HEK293 (cell line): Measurements from ENCODE around the gene HSP90AA1.
"Not testable (repeated sequence)": the region's sequence is repeated elsewhere in the genome, so short reads cannot be mapped to it uniquely, and the experiment has no call there.

ENCODE experiments used
- CTCF ChIA-PET: fragments of 350-600 bp; formaldehyde crosslinking; extraction: SDS; loops from one replicate; lab custom pipeline; 2021; ENCODE audit warnings: antibody characterized with exemption; lab: Yijun Ruan, JAX
- POLR2A ChIA-PET: fragments of 300-600 bp; formaldehyde crosslinking; extraction: SDS; loops from one replicate; lab custom pipeline; 2020; ENCODE audit warnings: antibody characterized with exemption, inconsistent platforms; lab: Yijun Ruan, JAX
- H3K27ac ChIP-seq: fragments of 200-500 bp; sonication (Bioruptor generic); 2 replicates; pipeline ENCODE4 v1.5.1; 2014; ENCODE audit warnings: low read depth, low read length, control low read depth, inconsistent platforms; ENCODE audit errors: extremely low read depth
- H3K36me3 ChIP-seq, 2 experiments: fragments of 200-500 bp in 1 of 2; sonication (Bioruptor generic) in 1 of 2; 1 replicate in 1 of 2; 2 replicates in 1 of 2; pipeline ENCODE4 v1.5.1; 2014 to 2017; ENCODE audit warnings: inconsistent platforms in 2 of 2, low read length in 2 of 2; ENCODE audit not compliant: control insufficient read depth in 2 of 2, insufficient read depth in 1 of 2
- H3K4me1 ChIP-seq: fragments of 200-500 bp; sonication (Bioruptor generic); 2 replicates; pipeline ENCODE4 v1.5.1; 2014; ENCODE audit warnings: mild to moderate bottlenecking, low read length, inconsistent platforms; ENCODE audit not compliant: control insufficient read depth, insufficient read depth
- H3K4me3 ChIP-seq: 2 replicates; pipeline ENCODE4 v1.5.1; 2011; ENCODE audit warnings: low read depth, mild to moderate bottlenecking, control low read depth, low read length, moderate library complexity
- H3K9me3 ChIP-seq: fragments of 200-500 bp; sonication (Bioruptor generic); 2 replicates; pipeline ENCODE4 v1.5.1; 2014; ENCODE audit warnings: low read depth, low read length, inconsistent platforms; ENCODE audit not compliant: control insufficient read depth, insufficient read depth
- SCRT2 ChIP-seq: fragments of 450-650 bp; formaldehyde crosslinking; IDR thresholded peaks from 2 replicates; pipeline ENCODE4 v1.5.1; 2016; ENCODE audit warnings: missing biosample characterization, missing genetic modification characterization
- ZFP41 ChIP-seq: fragments of 450-650 bp; formaldehyde crosslinking; IDR thresholded peaks from 2 replicates; pipeline ENCODE4 v1.5.1; 2016; ENCODE audit warnings: missing biosample characterization, missing genetic modification characterization, borderline replicate concordance
- ZIC2 ChIP-seq: fragments of 450-650 bp; formaldehyde crosslinking; IDR thresholded peaks from 2 replicates; pipeline ENCODE4 v1.5.1; 2016; ENCODE audit warnings: missing biosample characterization, missing genetic modification characterization
- ZNF184 ChIP-seq: fragments of 450-650 bp; IDR thresholded peaks from 2 replicates; pipeline ENCODE4 v1.5.1; 2018; ENCODE audit warnings: missing biosample characterization, mild to moderate bottlenecking, missing genetic modification characterization
- ZNF549 ChIP-seq: fragments of 450-650 bp; IDR thresholded peaks from 2 replicates; pipeline ENCODE4 v1.5.1; 2018; ENCODE audit warnings: missing biosample characterization, missing genetic modification characterization, mild to moderate bottlenecking, inconsistent platforms, moderate library complexity
- ZNF555 ChIP-seq: fragments of 450-650 bp; formaldehyde crosslinking; conservative IDR thresholded peaks from 2 replicates; pipeline ENCODE4 v1.5.1; 2017; ENCODE audit warnings: missing biosample characterization, mild to moderate bottlenecking, missing genetic modification characterization, inconsistent platforms
- ZNF585B ChIP-seq: fragments of 450-650 bp; formaldehyde crosslinking; IDR thresholded peaks from 2 replicates; pipeline ENCODE4 v1.5.1; 2016; ENCODE audit warnings: missing biosample characterization, missing genetic modification characterization
- ZNF701 ChIP-seq: fragments of 450-650 bp; formaldehyde crosslinking; IDR thresholded peaks from 2 replicates; pipeline ENCODE4 v1.5.1; 2016; ENCODE audit warnings: missing biosample characterization, missing genetic modification characterization
- ZNF747 ChIP-seq: fragments of 450-650 bp; formaldehyde crosslinking; IDR thresholded peaks from 2 replicates; pipeline ENCODE4 v1.5.1; 2016; ENCODE audit warnings: missing biosample characterization, missing genetic modification characterization
- ZNF792 ChIP-seq: fragments of 450-650 bp; formaldehyde crosslinking; IDR thresholded peaks from 2 replicates; pipeline ENCODE4 v1.5.1; 2016; ENCODE audit warnings: missing biosample characterization, missing genetic modification characterization
- ZSCAN30 ChIP-seq: fragments of 450-650 bp; IDR thresholded peaks from 2 replicates; pipeline ENCODE4 v1.5.1; 2018; ENCODE audit warnings: missing biosample characterization, mild to moderate bottlenecking, missing genetic modification characterization, moderate library complexity
- TF ChIP-seq, protein P1 (sequence below): fragments of 450-650 bp; formaldehyde crosslinking; conservative IDR thresholded peaks from 2 replicates; pipeline ENCODE4 v1.5.1; 2016; ENCODE audit warnings: low read depth, missing biosample characterization, missing genetic modification characterization
- TF ChIP-seq, protein P2 (sequence below): fragments of 450-650 bp; formaldehyde crosslinking; IDR thresholded peaks from 2 replicates; pipeline ENCODE4 v1.5.1; 2016; ENCODE audit warnings: missing biosample characterization, missing genetic modification characterization
- TF ChIP-seq, protein P3 (sequence below): IDR thresholded peaks from 2 replicates; pipeline ENCODE4 v1.6.1; 2011; ENCODE audit warnings: mild to moderate bottlenecking, low read depth, low read length, borderline replicate concordance
- TF ChIP-seq, protein P4 (sequence below): fragments of 450-650 bp; formaldehyde crosslinking; IDR thresholded peaks from 2 replicates; pipeline ENCODE4 v1.5.1; 2017; ENCODE audit warnings: missing biosample characterization, missing genetic modification characterization
- TF ChIP-seq, protein P5 (sequence below): fragments of 450-650 bp; formaldehyde crosslinking; IDR thresholded peaks from 2 replicates; pipeline ENCODE4 v1.5.1; 2016; ENCODE audit warnings: missing biosample characterization, missing genetic modification characterization
- TF ChIP-seq, protein P6 (sequence below): fragments of 450-650 bp; formaldehyde crosslinking; IDR thresholded peaks from 2 replicates; pipeline ENCODE4 v1.5.1; 2016; ENCODE audit warnings: missing biosample characterization, missing genetic modification characterization, borderline replicate concordance
- TF ChIP-seq, protein P7 (sequence below): fragments of 450-650 bp; IDR thresholded peaks from 2 replicates; pipeline ENCODE4 v1.5.1; 2018; ENCODE audit warnings: missing biosample characterization, mild to moderate bottlenecking, missing genetic modification characterization

The HSP90AA1 gene

DNA sequence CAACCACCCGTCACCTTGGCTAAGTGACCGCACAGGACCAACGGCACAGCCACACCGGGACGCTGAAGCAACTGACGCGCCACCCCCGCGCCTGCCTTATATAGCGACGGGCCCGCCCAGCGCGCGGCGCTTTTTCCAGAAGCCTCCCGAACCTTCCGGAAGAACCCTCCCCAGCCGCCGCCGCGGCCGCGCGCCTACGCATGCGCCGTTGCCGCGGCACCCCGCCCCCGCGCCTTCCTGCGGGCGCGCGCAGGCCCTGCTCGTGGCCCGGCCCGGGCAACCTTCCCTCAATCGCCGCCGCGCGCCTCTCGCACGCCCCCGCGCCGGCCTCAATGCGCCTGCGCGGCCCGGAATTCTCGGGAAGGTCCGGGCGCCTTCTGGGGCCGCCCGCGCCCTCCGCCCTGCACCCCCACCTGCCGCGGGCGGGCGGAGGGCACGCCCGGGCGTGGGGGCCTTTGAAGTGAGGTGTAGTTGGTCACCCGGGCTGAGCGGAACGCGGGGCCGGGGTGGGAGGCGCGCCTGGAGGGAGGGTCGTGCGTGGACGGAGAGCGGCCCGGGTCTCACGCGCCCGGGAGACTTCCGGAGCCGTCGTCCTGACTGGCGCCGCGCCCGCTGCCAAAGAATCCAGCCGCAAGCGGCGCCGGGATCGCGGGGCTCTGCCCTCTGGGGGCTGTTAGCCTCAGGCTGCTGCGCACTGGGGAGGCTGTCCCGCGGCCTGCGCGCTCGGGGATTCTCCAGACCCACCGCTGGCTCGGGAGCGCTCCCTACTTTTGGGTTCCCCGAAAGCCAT lies at the start of gene HSP90AA1 (continued):
- TF ChIP-seq ZNF747 (tag by site-specific recombination) (no peak), ZNF701 (tag by site-specific recombination) (no peak), ZSCAN30 (tag by site-specific recombination) (peak; percentile 82; the same call in 1 of the 2 replicates), ZNF555 (tag by site-specific recombination) (no peak), ZNF184 (tag by site-specific recombination) (no peak), SCRT2 (tag by site-specific recombination) (no peak), ZNF585B (no peak), ZIC2 (tag by site-specific recombination) (peak; percentile 86), ZFP41 (tag by site-specific recombination) (no peak), ZNF792 (0 out of 2 replicates have a peak, but pooled peaks have one; percentile 50), ZNF549 (tag by site-specific recombination) (no peak)
- TF ChIP-seq, protein P1, sequence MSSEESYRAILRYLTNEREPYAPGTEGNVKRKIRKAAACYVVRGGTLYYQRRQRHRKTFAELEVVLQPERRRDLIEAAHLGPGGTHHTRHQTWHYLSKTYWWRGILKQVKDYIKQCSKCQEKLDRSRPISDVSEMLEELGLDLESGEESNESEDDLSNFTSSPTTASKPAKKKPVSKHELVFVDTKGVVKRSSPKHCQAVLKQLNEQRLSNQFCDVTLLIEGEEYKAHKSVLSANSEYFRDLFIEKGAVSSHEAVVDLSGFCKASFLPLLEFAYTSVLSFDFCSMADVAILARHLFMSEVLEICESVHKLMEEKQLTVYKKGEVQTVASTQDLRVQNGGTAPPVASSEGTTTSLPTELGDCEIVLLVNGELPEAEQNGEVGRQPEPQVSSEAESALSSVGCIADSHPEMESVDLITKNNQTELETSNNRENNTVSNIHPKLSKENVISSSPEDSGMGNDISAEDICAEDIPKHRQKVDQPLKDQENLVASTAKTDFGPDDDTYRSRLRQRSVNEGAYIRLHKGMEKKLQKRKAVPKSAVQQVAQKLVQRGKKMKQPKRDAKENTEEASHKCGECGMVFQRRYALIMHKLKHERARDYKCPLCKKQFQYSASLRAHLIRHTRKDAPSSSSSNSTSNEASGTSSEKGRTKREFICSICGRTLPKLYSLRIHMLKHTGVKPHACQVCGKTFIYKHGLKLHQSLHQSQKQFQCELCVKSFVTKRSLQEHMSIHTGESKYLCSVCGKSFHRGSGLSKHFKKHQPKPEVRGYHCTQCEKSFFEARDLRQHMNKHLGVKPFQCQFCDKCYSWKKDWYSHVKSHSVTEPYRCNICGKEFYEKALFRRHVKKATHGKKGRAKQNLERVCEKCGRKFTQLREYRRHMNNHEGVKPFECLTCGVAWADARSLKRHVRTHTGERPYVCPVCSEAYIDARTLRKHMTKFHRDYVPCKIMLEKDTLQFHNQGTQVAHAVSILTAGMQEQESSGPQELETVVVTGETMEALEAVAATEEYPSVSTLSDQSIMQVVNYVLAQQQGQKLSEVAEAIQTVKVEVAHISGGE = peak; percentile 92
- TF ChIP-seq, protein P2, sequence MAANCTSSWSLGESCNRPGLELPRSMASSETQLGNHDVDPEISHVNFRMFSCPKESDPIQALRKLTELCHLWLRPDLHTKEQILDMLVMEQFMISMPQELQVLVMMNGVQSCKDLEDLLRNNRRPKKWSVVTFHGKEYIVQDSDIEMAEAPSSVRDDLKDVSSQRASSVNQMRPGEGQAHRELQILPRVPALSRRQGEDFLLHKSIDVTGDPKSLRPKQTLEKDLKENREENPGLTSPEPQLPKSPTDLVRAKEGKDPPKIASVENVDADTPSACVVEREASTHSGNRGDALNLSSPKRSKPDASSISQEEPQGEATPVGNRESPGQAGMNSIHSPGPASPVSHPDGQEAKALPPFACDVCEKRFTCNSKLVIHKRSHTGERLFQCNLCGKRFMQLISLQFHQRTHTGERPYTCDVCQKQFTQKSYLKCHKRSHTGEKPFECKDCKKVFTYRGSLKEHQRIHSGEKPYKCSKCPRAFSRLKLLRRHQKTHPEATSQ (tag by site-specific recombination) = peak; percentile 85; the same call in 1 of the 2 replicates
- TF ChIP-seq, protein P3, sequence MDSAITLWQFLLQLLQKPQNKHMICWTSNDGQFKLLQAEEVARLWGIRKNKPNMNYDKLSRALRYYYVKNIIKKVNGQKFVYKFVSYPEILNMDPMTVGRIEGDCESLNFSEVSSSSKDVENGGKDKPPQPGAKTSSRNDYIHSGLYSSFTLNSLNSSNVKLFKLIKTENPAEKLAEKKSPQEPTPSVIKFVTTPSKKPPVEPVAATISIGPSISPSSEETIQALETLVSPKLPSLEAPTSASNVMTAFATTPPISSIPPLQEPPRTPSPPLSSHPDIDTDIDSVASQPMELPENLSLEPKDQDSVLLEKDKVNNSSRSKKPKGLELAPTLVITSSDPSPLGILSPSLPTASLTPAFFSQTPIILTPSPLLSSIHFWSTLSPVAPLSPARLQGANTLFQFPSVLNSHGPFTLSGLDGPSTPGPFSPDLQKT = no peak; the same call in 1 of the 2 replicates
- TF ChIP-seq, protein P4, sequence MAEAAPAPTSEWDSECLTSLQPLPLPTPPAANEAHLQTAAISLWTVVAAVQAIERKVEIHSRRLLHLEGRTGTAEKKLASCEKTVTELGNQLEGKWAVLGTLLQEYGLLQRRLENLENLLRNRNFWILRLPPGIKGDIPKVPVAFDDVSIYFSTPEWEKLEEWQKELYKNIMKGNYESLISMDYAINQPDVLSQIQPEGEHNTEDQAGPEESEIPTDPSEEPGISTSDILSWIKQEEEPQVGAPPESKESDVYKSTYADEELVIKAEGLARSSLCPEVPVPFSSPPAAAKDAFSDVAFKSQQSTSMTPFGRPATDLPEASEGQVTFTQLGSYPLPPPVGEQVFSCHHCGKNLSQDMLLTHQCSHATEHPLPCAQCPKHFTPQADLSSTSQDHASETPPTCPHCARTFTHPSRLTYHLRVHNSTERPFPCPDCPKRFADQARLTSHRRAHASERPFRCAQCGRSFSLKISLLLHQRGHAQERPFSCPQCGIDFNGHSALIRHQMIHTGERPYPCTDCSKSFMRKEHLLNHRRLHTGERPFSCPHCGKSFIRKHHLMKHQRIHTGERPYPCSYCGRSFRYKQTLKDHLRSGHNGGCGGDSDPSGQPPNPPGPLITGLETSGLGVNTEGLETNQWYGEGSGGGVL = peak; percentile 82
- TF ChIP-seq, protein P5, sequence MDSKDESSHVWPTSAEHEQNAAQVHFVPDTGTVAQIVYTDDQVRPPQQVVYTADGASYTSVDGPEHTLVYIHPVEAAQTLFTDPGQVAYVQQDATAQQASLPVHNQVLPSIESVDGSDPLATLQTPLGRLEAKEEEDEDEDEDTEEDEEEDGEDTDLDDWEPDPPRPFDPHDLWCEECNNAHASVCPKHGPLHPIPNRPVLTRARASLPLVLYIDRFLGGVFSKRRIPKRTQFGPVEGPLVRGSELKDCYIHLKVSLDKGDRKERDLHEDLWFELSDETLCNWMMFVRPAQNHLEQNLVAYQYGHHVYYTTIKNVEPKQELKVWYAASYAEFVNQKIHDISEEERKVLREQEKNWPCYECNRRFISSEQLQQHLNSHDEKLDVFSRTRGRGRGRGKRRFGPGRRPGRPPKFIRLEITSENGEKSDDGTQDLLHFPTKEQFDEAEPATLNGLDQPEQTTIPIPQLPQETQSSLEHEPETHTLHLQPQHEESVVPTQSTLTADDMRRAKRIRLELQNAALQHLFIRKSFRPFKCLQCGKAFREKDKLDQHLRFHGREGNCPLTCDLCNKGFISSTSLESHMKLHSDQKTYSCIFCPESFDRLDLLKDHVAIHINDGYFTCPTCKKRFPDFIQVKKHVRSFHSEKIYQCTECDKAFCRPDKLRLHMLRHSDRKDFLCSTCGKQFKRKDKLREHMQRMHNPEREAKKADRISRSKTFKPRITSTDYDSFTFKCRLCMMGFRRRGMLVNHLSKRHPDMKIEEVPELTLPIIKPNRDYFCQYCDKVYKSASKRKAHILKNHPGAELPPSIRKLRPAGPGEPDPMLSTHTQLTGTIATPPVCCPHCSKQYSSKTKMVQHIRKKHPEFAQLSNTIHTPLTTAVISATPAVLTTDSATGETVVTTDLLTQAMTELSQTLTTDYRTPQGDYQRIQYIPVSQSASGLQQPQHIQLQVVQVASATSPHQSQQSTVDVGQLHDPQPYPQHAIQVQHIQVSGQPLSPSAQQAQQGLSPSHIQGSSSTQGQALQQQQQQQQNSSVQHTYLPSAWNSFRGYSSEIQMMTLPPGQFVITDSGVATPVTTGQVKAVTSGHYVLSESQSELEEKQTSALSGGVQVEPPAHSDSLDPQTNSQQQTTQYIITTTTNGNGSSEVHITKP (tag by site-specific recombination) = no peak
- TF ChIP-seq, protein P6, sequence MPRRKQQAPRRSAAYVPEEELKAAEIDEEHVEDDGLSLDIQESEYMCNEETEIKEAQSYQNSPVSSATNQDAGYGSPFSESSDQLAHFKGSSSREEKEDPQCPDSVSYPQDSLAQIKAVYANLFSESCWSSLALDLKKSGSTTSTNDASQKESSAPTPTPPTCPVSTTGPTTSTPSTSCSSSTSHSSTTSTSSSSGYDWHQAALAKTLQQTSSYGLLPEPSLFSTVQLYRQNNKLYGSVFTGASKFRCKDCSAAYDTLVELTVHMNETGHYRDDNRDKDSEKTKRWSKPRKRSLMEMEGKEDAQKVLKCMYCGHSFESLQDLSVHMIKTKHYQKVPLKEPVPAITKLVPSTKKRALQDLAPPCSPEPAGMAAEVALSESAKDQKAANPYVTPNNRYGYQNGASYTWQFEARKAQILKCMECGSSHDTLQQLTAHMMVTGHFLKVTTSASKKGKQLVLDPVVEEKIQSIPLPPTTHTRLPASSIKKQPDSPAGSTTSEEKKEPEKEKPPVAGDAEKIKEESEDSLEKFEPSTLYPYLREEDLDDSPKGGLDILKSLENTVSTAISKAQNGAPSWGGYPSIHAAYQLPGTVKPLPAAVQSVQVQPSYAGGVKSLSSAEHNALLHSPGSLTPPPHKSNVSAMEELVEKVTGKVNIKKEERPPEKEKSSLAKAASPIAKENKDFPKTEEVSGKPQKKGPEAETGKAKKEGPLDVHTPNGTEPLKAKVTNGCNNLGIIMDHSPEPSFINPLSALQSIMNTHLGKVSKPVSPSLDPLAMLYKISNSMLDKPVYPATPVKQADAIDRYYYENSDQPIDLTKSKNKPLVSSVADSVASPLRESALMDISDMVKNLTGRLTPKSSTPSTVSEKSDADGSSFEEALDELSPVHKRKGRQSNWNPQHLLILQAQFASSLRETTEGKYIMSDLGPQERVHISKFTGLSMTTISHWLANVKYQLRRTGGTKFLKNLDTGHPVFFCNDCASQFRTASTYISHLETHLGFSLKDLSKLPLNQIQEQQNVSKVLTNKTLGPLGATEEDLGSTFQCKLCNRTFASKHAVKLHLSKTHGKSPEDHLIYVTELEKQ = peak; percentile 17; the same call in 1 of the 2 replicates
- TF ChIP-seq, protein P7, sequence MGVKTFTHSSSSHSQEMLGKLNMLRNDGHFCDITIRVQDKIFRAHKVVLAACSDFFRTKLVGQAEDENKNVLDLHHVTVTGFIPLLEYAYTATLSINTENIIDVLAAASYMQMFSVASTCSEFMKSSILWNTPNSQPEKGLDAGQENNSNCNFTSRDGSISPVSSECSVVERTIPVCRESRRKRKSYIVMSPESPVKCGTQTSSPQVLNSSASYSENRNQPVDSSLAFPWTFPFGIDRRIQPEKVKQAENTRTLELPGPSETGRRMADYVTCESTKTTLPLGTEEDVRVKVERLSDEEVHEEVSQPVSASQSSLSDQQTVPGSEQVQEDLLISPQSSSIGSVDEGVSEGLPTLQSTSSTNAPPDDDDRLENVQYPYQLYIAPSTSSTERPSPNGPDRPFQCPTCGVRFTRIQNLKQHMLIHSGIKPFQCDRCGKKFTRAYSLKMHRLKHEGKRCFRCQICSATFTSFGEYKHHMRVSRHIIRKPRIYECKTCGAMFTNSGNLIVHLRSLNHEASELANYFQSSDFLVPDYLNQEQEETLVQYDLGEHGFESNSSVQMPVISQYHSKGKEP (tag by site-specific recombination) = no peak

DNA sequence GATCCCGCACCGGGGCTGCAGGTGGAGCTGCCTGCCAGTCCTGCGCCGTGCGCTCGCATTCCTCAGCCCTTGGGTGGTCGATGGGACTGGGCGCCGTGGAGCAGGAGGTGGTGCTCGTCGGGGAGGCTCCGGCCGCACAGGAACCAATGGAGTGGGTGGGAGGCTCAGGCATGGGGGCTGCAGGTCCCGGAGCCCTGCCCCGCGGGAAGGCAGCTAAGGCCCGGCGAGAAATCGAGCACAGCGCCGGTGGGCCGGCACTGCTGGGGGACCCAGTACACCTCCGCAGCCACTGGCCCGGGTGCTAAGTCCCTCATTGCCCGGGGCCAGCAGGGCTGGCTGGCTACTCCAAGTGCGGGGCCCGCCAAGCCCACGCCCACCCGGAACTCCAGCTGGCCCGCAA lies 48.6 kb upstream of the HSP90AA1 start:
- H3K36me3 ChIP-seq, CTCF ChIA-PET, H3K4me3 ChIP-seq, H3K27ac ChIP-seq, H3K4me1 ChIP-seq, H3K9me3 ChIP-seq, POLR2A ChIA-PET: not testable (repeated sequence)
